ENCODE results near the gene ADORA1.

The ADORA1 gene

DNA sequence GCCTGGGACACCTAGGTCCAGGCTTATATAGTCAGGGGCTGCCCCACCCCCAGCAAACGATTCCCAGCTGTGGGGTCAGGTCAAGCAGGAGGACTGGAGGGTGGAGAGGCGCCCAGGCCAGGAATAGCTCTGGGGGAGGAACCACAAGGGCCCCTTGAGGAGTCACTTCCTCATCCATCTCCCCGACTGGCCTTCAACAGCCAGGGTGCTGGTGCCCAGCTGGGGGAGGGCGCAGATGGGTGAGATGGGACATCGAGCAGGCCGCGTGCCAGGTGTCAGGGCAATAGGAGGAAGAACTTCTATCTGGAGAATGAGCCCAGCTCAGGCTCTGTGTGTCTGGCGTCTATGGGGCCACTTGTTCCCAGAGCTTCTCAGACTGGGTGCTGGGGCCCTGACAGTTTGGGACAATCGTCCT, 48.3 kb downstream of the ADORA1 start:
- no peak for DNase-seq

DNA sequence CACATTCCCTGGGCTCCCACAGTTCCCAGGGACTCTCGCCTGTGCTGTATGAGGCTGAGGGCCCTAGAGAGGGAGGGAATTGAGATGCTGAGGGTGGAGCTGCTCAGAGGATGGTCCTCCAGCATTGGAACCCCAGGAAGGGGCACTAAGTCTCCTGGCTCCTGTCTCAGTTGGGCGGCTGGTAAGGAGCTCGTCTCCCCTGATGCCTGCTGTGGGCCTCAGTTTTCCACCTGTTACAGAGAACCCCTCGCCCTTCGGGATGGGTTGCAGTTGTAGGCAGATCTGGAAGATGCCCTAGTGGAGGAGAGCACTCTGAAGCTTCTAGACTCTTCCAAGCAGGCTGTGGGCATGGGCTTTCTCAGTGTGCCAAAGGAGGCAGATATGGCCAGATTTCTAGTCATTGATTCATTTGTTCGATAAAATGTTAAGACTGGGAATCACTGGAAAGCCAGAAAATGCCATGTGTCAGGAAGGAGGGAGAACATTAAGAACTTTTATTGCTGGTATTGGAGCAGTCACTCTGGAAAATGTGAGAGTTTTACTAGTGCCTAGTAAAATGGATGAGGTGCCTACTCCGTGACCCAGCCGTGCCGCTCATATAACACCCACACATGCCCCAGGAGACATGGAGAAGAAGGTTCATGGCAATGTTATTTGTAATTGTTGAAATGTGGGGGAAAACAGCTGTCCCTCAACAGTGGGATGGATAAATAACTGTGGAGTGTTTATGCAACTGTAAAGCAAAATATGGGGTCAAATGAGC, 48.9 kb downstream of the ADORA1 start:
- DNase-seq: no peak

DNA sequence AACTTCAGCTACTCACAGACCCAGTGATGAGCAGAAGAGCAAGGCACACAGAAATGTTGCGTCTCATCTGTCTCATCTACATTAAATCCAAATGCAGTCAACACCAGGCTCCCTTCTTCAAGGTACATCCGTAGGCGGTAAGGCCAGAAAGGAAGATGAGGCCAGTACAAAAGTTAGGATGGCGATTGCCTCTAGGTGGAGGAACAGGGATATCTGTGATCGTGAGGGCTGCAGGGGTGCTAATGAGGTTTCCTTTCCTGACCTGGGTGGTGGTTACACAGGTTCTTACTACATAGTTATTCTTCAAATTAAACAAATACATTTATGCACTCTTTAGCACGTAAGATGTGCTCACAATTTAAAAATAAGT, 49.5 kb downstream of the ADORA1 start:
- DNase-seq: peak; percentile 55

DNA sequence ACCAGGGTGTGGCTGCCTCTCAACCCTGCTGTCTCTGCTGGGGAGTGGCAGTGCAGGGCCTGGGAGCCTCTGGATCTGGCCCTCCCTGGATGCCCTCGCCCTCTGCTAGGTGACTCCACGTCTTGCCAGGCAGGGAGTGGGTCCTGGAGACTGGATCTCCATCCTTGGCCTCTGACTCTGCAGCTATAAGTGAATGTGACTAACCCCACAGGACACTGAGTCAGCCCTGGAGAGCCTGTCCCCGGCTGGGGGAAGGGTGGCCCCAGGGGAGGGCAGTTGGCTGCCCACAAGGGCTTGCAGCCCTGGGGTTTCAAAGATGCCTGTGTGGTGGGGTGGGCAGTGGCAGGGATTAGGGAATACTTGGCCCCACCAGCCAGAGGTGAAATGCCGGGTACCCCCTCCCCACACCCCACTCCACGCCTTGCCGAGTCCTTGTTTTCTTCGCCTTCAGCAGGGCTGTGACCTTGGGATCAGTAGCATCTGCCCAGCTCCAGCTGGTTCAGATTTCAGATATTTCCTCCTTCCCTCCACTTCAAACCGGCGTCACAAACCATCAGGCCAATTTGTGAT, 50.0 kb downstream of the ADORA1 start:
- peak; percentile 87 for DNase-seq

DNA sequence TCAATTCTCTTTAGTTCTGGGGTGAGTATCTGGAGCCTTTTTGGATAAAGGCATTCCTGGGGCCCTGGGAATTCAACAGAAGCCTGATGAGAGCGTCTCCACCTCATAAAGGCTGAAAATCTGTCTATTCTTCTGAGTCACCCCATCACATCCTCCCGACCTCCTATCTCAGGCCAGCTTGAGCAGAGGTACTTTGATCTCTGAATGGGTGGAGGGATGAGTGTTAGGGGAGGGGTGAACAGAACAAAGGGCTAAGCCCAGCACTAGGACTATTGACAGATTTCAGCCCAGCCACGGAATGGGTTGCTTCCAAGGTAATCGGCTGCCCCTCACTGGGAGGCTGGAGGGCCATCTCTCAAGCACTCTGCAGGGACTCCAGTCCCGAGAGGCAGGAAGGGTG, 50.6 kb downstream of the ADORA1 start:
- peak; percentile 92 for DNase-seq

DNA sequence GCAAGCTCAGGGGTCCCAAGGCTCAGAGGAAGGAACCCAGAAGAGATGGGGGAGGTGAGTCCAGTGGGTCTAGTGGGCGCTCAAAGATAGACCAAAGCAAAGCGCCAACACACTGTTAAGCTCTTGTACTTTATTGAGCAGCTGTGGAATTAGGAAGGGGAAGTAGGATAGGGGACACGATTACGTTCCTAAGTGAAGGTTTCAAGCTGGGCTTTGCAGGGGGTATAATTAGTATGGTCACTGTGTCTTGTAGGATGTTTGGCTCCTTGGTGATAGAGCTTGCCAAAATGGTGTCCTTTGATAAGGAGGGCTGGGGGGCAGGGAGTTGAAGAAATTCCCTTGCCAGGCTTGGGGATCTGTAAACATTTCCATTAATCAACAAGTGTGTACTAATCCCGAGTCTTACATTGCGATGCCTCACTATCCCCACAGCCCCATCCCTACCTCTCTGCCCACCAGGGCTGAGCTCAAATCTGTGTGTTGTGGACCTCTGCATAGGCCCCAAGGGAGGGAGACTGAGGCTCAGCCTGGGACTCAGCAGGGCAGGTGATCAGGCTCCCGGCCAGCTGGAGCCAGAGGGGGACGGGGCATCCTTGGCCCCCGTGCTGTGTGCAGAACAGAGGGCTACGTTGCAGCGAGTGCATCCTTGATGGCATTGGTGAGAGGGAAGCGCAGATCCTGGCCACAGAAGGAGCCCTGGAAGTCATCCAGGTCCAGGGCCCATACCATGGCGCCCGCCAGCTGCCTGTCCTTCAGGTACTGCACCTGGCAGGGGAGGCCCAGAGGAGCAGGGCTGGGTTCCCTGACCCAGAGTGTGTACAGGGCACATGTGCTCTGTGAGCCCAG, 51.5 kb downstream of the ADORA1 start:
- peak; percentile 71 for DNase-seq

DNA sequence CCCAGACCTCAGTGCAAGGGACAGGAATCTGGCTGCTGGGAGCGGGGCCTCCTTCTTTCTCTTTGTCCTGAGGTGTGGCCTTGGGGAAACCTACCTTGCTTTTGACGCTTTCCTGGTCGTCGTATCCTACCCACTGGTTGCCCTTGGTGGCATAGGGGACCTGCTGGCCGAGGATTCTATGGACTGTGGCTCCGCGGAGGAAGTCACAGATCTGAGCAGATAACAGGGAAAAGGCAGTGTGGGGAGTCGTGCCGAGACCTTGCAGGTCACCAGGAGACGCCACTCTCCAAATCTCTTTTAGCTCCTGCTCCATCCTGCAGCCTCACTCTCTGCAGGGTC, 52.1 kb downstream of the ADORA1 start:
- no peak for DNase-seq

DNA sequence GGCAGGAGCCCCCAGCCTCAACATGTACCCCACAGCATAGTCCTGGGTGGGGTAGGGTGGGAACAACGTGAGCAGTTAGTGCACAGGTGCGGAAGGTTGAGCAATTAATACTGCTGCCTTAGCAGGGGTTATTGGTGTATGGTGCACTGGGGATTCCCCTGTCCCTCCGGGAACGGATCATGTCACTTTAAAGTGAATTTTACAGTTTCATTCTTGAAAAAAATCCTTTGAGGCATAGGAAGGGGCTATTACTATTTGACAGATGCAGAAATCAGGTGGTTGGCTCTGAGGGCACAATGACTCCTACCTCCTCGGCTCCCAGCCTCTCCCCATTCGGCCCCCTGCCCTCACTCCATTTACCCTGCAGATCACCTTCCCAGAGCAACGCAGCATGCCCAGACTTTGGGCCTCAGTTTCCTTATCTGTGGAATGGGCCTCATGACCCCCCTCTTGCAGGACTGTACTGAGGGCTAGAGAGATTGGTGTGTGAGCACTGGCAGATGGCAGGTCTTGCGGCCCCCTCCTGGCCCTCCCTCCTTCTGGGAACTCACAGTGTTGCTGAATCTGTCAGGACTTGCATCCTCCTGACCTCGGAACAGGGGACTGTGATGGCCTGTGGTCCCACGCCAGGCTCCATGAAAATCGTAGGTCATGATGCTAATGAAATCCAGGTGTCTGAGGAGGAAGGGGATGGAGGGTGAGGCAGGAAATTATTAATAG, 53.2 kb downstream of the ADORA1 start:
- peak; percentile 82 for DNase-seq

DNA sequence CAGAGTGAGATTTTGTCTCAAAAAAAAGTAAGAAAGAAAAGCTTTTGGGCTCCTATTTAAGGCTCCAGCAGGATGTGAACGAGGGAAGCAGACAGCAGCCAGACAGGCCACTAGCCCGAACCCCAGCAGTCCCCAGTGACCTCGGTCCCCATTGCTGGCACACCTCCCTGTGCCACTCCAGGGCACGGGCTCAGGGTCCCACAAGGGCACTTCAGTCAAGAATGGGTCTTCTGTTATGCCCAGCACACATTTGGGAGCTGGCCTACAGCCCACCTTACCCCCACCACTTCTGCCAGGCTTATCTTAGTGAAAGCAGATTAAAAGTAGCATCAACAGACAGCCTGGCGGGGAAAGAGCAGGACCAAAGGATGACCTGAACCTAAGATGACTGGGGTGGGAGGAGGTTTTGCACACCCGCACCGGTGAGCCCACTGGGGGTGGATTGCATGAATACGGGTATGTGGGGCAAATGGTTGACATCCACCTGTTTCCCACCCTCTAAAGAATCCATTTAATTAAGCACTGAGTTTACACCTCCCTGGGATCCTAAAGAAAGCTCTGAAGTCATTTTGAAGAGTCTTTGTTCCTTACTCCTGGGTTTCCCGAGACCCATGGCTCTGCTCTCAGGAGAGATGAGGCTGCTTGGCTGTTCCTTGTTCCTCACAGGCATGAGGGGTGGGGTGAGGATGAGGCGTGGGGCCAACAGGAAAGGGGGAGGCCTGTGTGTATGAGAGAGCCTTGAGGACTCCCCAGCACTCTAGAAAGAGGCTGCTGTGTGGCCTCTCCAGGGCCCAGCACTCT, 54.3 kb downstream of the ADORA1 start:
- peak; percentile 89 for DNase-seq

DNA sequence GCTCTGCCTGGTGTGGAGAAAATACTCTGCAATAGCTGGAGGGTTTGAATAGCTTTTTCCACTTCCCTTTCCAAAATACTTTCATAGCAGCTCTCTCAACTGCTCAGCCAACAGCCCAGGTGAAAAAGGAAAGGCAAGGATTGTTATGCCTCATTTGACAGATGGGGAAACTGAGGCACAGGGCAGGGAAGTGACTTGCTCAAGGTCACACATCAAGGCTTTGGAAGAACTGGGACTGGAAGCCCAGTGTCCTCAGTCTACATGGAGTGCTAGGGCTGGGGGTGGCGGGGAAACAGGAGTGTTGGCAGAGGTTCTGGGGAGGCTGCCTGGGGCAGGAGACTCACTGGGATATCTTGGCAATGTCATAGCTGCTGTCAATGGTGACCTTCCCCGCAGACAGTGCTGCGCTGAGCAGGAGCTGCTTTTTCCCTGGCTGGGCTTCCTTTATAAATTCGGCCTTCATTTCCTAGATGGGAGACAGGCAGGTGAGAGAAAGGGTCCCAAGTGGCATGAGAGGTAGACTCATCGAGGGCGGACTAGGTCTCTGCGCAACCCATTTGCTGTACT, 54.9 kb downstream of the ADORA1 start:
- no peak for DNase-seq

DNA sequence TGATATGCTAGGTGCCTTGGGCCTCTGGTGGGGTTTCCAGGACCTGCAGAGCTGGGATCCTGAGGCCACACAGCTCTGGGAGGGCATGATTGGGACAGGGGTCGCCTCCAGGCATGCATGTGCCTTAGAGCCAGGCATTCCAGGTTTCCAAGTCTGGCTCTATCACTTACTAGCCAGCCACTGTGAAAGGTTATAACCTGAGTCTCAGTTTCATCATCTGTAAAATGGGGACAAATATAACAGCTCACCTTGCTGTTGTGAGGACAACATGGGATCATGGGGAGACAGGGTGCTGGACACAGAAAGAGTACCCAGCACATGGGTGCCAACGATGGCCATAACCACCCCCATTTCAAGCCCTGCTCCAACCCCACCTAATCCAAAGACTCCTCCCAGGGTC, 56.3 kb downstream of the ADORA1 start:
- no peak for DNase-seq

DNA sequence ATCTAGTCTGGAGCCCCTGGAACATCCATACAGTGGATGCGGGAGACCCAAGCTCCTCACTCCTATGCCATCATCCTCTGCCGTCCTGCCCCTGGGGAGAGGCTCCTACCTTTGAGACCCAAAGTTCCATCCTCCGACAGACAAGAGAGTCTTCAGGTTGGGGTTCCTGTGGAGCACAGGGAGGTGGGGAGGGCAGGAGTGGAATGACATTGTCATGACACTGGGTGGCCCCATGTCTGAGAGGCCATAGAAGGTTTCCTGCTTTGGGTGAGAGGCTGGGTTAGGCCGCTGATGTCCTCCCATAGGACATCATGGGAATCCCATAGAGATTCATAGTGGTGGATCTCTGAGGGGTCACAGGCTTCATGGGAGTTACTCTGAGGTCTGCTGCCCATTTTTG, 56.9 kb downstream of the ADORA1 start:
- DNase-seq: no peak

DNA sequence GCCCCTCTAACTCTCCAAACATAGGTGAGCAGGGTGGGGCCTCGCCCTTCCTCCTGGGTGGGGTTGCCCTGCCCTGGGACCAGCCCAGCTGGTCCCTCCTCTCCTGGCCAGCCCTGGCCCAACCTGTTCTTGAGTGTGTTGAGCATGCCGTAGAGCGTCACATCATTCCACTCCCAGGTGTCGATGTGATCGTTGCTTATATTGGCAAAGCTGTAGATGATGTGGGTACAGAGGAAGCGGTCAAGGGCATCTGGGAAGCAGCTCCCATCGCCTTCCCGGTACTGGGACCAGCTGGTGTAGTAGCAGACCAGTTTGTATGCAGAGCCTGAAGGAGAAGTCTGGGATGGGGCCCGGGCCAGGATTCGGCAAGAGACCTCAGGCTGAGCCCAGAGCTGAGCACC, 57.5 kb downstream of the ADORA1 start:
- no peak for DNase-seq

DNA sequence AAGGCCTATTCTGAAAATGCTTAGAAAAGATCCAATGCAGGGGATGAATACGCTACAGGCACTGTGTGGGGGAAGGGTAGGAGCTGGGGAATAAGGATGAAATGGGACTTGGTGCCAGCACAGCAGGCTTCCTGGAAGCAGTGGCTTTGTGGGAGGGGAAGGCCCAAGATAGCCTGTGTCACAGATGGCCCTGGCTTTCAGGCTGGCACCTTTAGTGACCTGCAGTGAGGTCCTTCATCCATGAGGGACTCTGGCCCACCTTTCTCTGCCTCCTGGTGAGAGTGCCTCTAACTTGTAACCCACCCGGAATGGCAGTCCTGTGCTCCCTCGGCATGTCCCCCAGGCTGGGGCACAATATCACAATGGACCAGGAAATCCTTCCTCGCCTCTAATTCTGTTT, 58.1 kb downstream of the ADORA1 start:
- DNase-seq: no peak

DNA sequence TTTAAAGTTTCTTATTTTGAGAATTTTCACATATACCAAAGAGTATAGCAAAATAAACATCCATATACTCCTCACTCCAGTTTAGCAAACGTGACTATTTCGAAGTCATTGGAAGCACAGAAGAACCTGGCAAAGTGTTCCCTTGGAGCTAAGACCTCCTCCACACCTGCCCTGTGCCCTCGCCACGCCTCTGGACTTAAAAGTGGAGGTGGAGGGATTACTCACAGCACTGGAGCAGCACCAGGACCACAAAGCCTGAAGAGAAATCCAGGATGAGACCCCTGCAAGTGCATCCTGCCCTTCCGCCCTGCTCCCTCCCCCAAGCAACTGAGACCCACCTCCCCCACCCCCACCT, 58.5 kb downstream of the ADORA1 start:
- DNase-seq: no peak

DNA sequence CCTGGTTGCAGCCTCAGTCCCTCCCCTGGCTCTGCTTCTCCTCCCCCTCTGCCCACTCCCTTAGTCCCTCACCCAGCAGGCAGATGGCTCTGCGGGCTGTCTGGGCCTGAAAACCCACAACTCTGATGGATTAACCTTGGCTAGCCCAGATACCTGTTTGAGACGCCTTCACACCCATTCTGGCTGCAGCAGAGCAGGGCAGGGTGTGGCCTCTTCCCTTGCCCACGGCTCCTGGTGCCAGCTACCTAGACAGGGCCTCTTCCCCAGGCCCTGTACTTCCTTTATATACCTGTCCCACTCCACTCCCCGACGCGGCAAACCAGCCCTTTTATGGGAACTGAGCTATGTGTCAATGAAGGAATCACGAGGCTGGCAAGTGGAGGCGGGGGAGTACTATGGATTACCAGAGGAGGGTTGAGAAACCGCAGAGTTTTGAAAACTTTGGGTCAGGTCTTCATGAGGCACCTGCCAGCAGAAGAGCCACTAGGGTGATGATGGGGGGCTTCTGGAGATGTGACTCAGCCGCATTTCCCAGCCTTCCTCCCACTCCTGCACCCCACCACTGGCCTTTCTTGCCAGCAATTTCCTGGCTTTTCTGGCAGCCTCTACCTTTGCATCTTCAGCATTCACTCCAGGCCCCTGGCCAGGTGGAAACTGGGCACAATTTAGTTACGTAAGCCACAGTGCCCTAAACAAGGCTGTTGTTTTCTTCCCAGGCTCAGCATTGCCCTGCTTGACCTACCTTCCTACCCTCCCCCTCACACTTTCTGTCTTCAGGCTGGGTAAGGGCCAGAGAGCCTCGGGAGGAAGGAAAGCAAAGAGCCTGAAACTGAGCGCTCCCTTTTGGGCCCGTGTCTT, 59.1 kb downstream of the ADORA1 start, which contains the start of gene CHI3L1:
Gene CHI3L1 (minus strand): TSS at position 259 of the 858 bp plus-strand sequence. CDS start 81 bp downstream, at position 178.
- peak; percentile 87 for DNase-seq

DNA sequence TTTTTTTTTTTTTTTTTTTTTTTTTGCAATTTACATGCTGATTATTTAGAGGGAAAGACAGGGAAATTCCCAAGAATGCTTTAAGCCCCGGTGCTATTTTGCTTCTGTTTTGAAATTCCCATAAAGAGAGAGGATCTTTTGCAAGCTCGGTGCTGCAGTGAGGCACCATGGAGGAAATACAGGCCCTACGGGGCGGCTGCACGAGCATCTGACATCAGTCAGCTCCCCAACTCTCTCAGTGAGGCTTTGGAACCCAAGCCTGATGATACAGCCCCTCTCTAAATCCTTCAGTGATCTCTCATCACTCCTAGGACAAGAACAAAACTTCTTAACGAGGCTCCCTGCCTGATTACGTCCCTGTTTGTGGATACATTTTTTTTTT, 59.8 kb downstream of the ADORA1 start:
- DNase-seq: peak; percentile 31

DNA sequence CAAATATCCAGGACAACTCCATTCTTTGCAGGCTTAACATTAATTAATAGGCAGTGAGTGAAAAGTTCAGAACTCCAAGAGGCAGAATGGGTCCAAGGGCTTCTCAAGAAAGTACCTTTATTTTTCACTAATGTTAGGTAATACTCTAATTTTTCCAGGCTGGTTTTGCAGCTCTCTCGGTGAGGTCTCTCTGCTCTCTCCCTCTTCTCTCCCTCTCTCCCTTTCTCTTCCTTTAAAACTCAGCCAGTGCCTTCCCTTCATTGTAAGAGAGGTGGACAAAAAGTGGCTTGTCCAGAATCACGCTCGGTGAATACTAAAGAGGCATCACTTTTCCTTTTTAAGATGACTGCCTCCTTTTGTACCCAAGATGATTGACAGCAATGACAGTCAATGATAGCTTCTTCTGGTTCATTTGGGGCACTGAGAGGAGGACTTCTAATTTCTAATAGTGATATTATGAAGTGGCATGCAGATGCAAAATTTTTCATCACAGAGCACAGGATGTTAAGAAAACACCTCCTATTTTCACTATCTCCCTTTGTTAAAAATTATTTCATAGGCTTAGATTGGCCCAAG, 60.3 kb downstream of the ADORA1 start:
- DNase-seq: no peak

DNA sequence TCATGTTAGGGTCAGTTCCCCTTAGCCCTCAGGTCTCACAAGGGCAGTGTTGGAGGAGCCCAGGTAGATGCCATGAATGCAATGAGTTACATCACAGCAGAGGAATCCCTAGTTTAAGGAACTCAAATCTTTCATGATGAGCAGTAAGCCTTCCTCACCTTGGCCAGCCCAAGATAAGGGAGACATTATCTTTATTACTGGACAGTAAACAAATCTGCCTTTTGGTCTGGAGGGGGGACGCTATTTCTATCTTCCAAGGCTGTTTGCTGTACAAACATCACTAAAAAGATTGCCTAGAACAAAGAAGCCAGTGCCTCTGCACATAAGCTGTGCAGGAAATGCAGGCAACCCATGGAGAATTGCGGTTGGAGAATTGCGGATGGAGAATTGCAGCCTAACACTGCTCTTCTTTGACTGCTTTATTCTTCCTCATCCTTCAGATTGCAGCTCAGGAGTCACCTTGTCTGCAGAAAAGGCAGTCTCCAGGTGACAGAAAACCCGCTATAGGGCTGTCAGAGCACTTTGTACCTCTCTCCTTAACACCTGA, 61.2 kb downstream of the ADORA1 start:
- no peak for DNase-seq

DNA sequence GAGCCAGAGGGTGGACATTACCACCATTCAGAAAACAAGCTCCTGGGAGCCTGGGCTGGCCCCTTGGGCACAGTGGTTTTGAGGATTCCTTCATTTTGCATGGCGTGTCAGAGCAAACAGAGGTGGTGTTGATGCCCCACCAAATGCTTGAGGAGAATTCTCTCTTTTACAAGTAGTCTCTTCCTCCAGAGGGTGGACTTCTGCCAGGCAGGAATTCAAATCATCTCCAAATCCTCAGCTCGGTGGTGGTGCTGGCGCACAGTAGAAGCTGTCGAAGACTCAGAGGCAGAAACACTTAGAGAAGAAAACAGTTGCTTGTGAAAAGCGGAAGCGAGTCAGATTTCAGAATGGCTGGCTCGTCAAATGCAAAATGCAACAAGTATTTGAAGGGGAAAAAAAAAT, 62.4 kb downstream of the ADORA1 start:
- no peak for DNase-seq

DNA sequence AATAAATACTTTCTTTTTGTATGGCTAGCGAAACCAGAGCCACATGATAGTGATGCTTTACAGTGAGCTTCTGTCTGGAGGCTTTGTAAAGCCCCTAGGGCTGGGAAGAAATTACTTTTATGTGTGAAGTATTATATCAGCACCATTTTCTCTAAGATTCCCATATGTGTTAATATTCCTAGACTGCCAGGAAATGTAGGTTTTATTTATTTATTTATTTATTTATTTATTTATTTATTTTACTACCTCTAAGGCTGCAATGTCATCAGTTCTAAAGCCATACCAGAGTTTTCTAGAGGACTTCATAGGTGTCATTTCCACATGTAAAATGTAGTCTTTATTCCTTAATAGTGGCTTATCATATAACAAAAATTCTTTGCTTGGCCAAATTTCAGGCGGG, 63.4 kb downstream of the ADORA1 start:
- no peak for DNase-seq
